Brain pericyte (primary cell): ENCODE results near the gene HMGXB3.
A peak's percentile ranks its signal among the peaks of the same experiment; 100 is the strongest.

ENCODE experiments used
- DNase-seq: peaks from one replicate; pipeline ENCODE4 v3.0.0-alpha.2; 2012; ENCODE audit warnings: low read depth, low spot score

HMGXB3 gene, protein sequence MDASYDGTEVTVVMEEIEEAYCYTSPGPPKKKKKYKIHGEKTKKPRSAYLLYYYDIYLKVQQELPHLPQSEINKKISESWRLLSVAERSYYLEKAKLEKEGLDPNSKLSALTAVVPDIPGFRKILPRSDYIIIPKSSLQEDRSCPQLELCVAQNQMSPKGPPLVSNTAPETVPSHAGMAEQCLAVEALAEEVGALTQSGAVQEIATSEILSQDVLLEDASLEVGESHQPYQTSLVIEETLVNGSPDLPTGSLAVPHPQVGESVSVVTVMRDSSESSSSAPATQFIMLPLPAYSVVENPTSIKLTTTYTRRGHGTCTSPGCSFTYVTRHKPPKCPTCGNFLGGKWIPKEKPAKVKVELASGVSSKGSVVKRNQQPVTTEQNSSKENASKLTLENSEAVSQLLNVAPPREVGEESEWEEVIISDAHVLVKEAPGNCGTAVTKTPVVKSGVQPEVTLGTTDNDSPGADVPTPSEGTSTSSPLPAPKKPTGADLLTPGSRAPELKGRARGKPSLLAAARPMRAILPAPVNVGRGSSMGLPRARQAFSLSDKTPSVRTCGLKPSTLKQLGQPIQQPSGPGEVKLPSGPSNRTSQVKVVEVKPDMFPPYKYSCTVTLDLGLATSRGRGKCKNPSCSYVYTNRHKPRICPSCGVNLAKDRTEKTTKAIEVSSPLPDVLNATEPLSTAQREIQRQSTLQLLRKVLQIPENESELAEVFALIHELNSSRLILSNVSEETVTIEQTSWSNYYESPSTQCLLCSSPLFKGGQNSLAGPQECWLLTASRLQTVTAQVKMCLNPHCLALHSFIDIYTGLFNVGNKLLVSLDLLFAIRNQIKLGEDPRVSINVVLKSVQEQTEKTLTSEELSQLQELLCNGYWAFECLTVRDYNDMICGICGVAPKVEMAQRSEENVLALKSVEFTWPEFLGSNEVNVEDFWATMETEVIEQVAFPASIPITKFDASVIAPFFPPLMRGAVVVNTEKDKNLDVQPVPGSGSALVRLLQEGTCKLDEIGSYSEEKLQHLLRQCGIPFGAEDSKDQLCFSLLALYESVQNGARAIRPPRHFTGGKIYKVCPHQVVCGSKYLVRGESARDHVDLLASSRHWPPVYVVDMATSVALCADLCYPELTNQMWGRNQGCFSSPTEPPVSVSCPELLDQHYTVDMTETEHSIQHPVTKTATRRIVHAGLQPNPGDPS (N-terminal part only)

DNA sequence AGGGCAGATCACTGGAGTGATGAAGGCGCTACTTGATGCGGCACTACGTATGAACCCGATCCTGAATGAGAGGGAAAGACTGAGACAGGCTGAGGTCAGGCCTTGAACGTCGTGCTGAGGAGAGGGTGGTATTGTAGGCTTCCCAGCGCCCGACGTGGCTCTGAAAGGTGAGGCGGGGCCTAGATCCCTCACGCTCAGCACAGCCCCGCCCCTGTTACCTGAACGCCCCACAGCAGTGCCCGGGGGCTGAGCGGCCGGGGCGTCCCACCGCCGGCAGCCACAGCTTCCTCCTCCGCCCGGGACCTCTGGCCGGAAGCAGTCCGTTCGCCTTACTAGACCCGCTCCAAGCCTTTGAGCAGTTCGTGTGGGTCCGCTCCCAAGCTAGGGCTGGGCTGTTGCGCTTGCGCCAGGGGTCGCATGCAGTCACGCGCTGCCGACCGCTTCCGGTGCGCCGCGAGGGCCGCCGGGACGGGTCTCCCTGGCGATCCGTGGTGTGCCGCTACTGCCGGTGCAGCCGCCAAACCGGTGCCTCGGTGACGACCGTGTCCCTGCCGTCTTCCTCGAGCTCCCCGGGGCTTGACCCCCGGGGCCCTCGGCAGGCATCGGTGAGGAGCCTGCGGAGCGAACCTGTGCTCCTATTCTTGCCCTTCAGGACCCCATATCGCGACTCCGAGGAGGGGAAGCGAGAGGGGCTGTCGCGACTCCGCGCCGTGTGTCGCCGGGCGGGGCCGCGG, at the start of gene HMGXB3, which contains the start of gene TIGD6:
Gene HMGXB3 (plus strand): TSS at position 484 of the 734 bp plus-strand sequence. CDS start 4,114 bp downstream, outside the sequence.
Gene TIGD6 (minus strand): TSS at position 399 of the 734 bp plus-strand sequence. CDS start 4,306 bp downstream, outside the sequence.
- peak; percentile 84 for DNase-seq

GRCh38 chr5:149951138-149951749, 49.3 kb upstream of the HMGXB3 start:
- DNase-seq, result no peak

DNA sequence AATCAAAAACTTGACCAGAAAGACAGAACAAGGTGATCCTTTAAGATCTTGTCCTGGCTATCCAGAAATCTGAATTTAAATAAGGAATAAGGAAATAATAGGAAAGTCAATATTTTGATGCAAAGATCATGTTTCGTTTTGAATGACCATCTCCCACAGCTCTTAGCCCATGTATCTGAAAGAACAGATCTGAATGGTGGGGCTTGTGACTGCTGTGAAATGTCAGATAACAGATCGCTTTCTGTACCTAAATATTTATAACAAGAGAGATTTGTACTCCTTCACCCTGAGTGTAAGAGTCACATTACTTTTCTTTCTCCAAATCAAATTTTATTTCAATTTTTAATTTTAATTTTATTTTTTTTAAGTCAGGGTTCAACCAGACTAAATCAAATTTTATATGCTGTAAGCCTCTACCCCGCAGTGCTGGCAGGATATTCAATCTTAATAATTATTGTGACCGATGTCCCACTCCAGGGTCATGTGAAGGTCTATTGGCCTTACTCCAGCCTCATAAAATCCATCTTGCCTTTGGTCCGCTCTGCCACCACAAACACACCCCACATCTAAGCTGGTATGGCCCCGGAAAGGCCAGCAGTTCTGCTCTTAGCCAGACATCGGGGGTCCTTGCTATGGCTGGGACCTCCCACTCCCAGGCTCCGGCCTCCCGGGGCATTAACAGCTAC, 47.0 kb upstream of the HMGXB3 start:
- no peak for DNase-seq

GRCh38 chr5:149954798-149955197, 45.7 kb upstream of the HMGXB3 start:
- DNase-seq, result no peak

DNA sequence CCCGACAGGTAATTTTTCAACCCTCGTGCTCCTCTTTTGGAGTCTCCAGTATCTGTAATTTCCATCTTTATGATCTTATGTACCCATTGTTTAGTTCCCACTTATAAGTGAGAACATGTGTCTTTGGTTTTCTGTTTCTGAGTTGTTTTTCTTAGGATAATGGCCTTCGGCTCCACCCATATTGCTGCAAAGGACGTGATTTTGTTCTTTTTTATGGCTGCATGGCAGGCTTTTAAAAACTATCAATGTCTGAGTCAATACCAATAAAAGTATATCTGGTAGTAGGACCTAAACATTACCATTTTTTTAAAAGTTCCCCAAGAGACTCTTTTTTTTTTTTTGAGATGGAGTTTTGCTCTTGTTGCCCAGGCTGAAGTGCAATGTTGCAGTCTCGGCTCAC, 43.9 kb upstream of the HMGXB3 start:
- DNase-seq, result no peak

GRCh38 chr5:149957855-149958254, 42.7 kb upstream of the HMGXB3 start:
- DNase-seq, result no peak

DNA sequence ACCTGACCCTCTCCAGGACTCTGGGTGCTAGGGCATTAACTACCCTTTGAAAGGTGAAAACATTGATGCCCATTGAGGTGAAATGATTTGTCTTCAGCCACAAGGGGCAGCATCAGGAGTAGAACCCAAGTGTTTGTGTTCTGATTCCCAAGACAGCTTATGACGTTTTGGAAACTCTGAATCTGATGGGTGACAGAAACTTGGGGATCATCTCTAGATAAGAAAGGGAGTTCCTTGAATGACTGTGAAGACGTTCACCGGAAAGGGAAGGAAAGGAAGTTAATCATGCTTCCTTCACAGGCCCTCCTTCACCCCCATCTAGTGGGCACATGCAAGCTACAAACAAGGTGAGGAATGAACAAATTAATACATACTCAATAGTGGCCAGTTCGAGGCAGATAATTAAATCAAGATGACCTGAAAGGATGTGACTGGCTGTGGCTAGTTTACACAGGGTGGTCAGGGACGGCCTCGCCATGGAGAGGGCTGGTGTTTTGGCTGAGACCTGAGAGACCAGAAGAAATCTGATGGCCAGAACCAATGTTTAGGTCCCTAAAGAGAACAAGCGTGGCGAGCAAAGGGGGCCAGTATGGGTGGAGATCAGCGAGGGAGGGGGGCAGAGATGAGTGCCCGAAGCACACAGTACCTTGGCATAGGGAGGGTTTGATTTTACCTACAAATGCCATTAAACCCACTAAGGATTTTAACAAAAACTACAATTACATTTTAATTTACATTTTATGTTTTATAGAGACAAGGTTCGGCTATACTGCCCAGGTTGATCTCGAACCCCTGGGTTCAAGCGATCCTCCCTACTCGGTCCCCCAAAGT, 40.9 kb upstream of the HMGXB3 start:
- DNase-seq, result no peak

DNA sequence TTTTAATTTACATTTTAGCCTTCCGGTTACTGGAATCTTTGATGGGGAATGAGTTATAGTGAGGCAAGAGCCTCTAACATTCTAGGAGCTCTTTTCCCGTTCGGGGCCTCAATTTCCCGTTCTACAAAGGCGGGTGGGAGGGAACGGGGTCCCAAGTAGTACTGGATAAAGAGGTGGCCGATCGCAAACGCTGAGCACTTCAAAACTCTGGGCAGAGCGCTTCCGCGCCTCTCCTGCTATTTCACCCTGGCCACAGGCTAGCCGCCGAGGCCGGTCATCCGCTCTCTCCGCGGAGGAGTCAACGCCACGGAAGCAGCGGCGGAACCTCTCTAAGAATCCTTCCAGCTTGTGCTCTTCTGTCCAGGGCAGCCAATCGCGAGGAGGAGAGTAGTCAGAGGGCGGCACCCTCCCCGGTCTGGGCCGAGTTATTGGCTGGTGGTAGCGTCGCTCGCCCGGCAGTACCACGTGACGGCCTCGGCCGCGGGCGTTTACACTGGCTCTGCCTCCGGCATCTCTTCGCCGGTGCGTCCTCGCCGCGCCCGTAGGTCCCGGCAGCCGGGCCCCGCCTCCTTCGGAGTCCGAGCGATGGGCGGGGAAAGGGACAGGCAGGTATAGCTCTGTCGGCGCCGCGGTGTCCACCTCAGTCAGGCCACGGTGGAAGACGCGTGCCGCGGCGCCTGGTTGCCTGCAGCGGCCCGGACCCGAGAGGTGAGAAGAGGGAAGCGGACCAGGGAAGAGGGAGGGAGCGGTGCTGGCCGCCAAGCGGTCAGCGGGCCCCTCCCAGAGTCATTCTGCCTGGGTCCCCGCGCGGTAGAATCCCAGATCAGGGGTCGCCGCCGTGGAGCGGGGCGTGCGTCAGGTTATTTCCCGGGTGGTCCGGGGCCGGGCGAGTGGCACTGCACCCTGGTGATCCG, 40.0 kb upstream of the HMGXB3 start, which contains the start of gene SLC26A2:
Gene SLC26A2 (plus strand): TSS at position 487 of the 914 bp plus-strand sequence. CDS start 16,895 bp downstream, outside the sequence.
- peak; percentile 91 for DNase-seq

GRCh38 chr5:149961186-149961685, 39.3 kb upstream of the HMGXB3 start:
- no peak for DNase-seq

- no peak for DNase-seq
Observed at GRCh38 chr5:149961957-149962409, 38.6 kb upstream of the HMGXB3 start.

- no peak for DNase-seq
Observed at GRCh38 chr5:149962601-149963300, 37.8 kb upstream of the HMGXB3 start.

DNA sequence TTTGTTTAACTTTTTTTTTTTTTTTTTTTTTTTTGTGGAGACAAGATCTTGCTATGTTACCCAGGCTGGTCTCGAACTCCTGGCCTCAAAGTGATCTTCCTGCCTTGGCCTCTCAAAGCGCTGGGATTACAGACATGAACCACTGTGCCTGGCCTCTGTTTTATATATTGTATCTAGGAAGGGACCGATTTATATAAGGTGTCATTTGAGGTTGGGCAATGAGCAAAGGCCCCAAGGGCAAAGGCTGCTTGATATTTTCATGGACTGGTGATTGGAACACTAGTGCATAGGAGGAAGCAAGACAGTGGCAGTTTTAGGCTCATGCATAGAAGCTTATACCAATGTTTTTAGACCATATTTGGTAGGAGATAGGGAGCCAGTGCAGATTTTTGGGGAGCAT, 36.8 kb upstream of the HMGXB3 start:
- DNase-seq, result no peak

DNA sequence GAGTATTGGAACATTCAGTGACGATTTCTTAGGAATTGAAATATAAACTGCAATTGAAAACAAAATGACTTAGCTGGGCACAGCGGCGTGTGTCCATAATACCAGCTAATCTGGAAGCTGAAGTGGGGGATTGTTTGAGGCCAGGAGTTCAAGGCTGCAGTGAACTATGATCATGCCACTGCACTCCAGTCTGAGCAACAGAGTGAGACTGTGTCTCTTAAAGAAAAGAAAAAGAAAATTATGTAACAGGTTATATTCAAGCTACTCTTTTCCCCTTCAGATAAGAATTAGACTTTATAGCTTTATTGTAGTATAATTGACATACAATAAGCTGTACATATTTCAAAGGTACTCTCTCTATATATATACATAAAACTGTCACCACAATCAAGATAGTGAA, 33.6 kb upstream of the HMGXB3 start:
- no peak for DNase-seq

DNA sequence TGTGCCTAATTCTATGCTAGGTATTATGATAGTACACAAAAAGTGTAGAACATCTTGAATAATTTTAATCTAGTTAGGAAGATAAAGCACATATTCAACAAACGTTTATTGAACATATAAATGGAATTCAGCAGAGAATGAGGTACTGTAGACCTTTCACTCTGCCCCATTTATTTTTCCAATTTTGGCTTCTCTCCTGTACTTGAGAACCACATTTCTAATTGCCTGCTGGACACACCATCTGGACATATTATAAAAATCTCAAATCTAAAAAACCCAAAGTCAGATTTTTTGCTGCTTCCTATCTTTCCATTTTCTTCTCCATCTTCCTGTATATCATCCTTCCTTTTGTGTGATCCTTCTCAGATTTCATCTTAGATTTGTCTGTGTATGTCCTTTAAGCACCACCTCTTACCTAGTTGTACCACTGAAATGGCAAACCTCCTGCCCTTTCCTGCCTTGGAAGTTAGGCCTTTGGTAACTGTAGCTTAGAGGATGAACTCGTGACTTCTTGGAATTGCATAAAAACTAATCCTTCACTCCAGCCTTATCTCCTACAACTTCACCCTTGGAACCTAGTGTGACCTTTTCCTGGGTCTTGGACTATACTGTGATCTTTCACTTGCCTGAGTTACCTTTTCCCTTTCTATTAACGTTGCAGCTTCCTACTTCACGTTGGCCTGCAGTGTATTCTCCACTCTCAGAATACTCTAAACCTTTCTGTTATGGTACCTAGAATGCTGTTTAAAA, 31.2 kb upstream of the HMGXB3 start:
- no peak for DNase-seq

- no peak for DNase-seq
Observed at GRCh38 chr5:149975409-149975808, 25.1 kb upstream of the HMGXB3 start.

DNA sequence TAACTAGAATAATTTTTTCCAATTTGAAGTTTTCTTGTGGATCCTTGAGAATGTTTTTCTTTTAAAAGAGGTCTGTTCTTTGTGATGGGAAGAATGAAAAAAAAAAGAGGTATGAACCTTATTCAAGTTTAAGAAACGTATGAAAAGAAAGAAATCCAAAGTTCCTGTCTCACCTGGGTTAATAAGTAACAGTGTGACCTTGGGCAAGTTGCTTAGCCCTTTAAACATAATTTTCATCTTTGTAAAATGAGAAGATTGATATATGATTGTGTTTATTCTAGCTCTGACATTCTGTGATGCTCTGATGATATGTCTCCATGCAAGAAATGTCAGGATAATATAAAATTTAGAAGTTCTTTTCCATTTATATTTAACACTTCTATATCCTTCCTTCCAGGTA, 20.6 kb upstream of the HMGXB3 start:
- no peak for DNase-seq
